Neural progenitor cell (in vitro differentiated cells): Measurements from ENCODE around the gene SEMA3D. TPM values are rescaled to one million over a fixed set of nuclear protein-coding genes. Genes with fewer than 3 reads are reported as not detected.

ENCODE experiments used
- DNase-seq: peaks from one replicate; pipeline ENCODE4 v3.0.0-alpha.2; 2016; ENCODE audit warnings: low spot score
- H2AFZ ChIP-seq: fragments of 200-600 bp; sonication (generic); replicated peaks from 2 replicates; pipeline ENCODE4 v1.6.1; 2016; ENCODE audit warnings: antibody characterized with exemption
- H3F3A ChIP-seq: fragments of 200-600 bp; sonication (generic); 2 replicates; pipeline ENCODE4 v1.6.1; 2016; ENCODE audit warnings: antibody characterized with exemption, low read depth
- H3K27ac ChIP-seq: fragments of 200-600 bp; sonication (generic); 2 replicates; pipeline ENCODE4 v1.5.1; 2016; ENCODE audit warnings: mild to moderate bottlenecking
- H3K27me3 ChIP-seq: fragments of 200-600 bp; sonication (generic); 2 replicates; pipeline ENCODE4 v1.6.1; 2016; ENCODE audit warnings: mild to moderate bottlenecking, moderate library complexity
- H3K36me3 ChIP-seq: fragments of 200-600 bp; sonication (generic); 2 replicates; pipeline ENCODE4 v1.5.1; 2016
- H3K4me1 ChIP-seq: fragments of 200-600 bp; sonication (generic); 2 replicates; pipeline ENCODE4 v1.6.1; 2016; ENCODE audit warnings: mixed run types
- H3K4me2 ChIP-seq: fragments of 200-600 bp; sonication (generic); 2 replicates; pipeline ENCODE4 v1.6.1; 2016
- H3K4me3 ChIP-seq: fragments of 200-600 bp; sonication (generic); 2 replicates; pipeline ENCODE4 v1.5.1; 2016
- H3K79me2 ChIP-seq: fragments of 200-600 bp; sonication (generic); 2 replicates; pipeline ENCODE4 v1.6.1; 2016; ENCODE audit warnings: low read depth
- H3K9ac ChIP-seq: fragments of 200-600 bp; sonication (generic); 2 replicates; pipeline ENCODE4 v1.6.1; 2016
- H3K9me3 ChIP-seq: fragments of 200-600 bp; sonication (generic); 2 replicates; pipeline ENCODE4 v1.5.1; 2016; ENCODE audit warnings: low read depth
- H4K20me1 ChIP-seq: fragments of 200-600 bp; sonication (generic); 2 replicates; pipeline ENCODE4 v1.6.1; 2016; ENCODE audit warnings: low read depth
- H3K27ac Mint-ChIP-seq: 3 replicates; pipeline ENCODE4 v1.8.0; 2021; ENCODE audit warnings: mixed read lengths
- H3K27me3 Mint-ChIP-seq: 2 replicates; pipeline ENCODE4 v1.8.0; 2022; ENCODE audit warnings: low read depth, mild to moderate bottlenecking, inconsistent platforms, moderate library complexity, mixed read lengths; ENCODE audit not compliant: insufficient read depth
- H3K36me3 Mint-ChIP-seq: 3 replicates; pipeline ENCODE4 v1.8.0; 2021; ENCODE audit warnings: mixed read lengths
- H3K4me1 Mint-ChIP-seq: 3 replicates; pipeline ENCODE4 v1.8.0; 2021; ENCODE audit warnings: mixed read lengths
- H3K4me3 Mint-ChIP-seq: 3 replicates; pipeline ENCODE4 v1.8.0; 2021; ENCODE audit warnings: mild to moderate bottlenecking, moderate library complexity, mixed read lengths
- H3K9me3 Mint-ChIP-seq: 3 replicates; pipeline ENCODE4 v1.8.0; 2020; ENCODE audit warnings: mixed read lengths
- CTCF ChIP-seq: fragments of 200-600 bp; sonication (generic); IDR thresholded peaks from 2 replicates; pipeline ENCODE4 v1.5.1; 2017; ENCODE audit warnings: antibody characterized with exemption, mild to moderate bottlenecking
- EZH2 ChIP-seq: fragments of 200-600 bp; sonication (generic); IDR thresholded peaks from 2 replicates; pipeline ENCODE4 v1.6.1; 2017; ENCODE audit warnings: antibody characterized with exemption, mild to moderate bottlenecking, moderate library complexity
- EZH2phosphoT487 ChIP-seq: fragments of 200-600 bp; sonication (generic); IDR thresholded peaks from 2 replicates; pipeline ENCODE4 v1.6.1; 2017; ENCODE audit warnings: antibody characterized with exemption
- total RNA-seq: library from RNA; depleted of rRNA; stranded (reverse); fragments of >200 nt; gene quantifications from 2 replicates; pipeline ENCODE4 v1.2.3, GENCODE V29; 2015; ENCODE audit warnings: low replicate concordance

The SEMA3D gene
- total RNA-seq, 1 donor from 2014 or later, result 0.99 TPM

DNA sequence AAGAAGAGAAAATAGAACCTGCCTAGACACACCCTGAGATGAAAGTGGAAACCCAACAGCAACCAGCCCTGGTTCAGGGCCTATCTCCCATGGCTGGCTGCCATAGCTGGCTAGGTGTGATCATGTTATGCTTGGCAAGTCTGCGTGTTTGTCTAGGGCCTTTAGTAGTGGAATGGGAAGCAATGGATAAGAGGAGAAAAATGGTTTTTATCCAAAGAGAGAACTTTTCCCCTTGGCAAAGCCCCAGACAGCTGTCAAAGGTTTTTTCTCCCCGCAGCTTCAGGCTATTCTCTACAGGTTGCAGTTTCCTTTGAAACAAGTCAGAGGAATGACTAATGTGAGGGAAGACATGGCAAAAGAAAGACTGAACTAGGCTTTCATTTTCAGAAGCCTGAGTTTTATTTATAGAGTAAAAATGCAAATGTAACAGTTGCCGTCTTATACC is 161.5 kb downstream of the SEMA3D start:
- Histone ChIP-seq H3K4me2 (no peak overlapping the region), H3K9me3 (no peaks in the 10 kb centered on the region), H3K79me2 (no peaks in the 10 kb centered on the region), H3F3A (peaks cover 6% of the 10 kb centered on the region), H3K9ac (no peak overlapping the region), H3K36me3 (no peaks in the 10 kb centered on the region), H3K27me3 (no peaks in the 10 kb centered on the region), H4K20me1 (no peaks in the 10 kb centered on the region), H3K27ac (no peak overlapping the region), H3K4me1 (peaks cover under 1% of the 10 kb centered on the region), H3K4me3 (no peak overlapping the region), H2AFZ (no peak overlapping the region)
- Mint-ChIP-seq H3K4me3 (no peak overlapping the region), H3K27me3 (no peaks in the 10 kb centered on the region), H3K36me3 (no peaks in the 10 kb centered on the region), H3K9me3 (peaks cover 2% of the 10 kb centered on the region), H3K4me1 (peaks cover 5% of the 10 kb centered on the region), H3K27ac (no peak overlapping the region)
- DNase-seq, result no peak
- TF ChIP-seq EZH2phosphoT487 (no peak), CTCF (no peak), EZH2 (no peak)

GRCh38 chr7:85023916-85024315 is 162.9 kb downstream of the SEMA3D start:
- H2AFZ ChIP-seq, result no peak overlapping the region
- no peaks in the 10 kb centered on the region for H3K9me3 ChIP-seq
- peaks cover 14% of the 10 kb centered on the region for H3K4me1 ChIP-seq
- no peak overlapping the region for H3K4me3 ChIP-seq
- H4K20me1 ChIP-seq, result no peaks in the 10 kb centered on the region
- no peak overlapping the region for H3K9ac ChIP-seq
- H3K36me3 ChIP-seq, result no peaks in the 10 kb centered on the region
- H3K9me3 Mint-ChIP-seq, result peaks cover 2% of the 10 kb centered on the region
- no peaks in the 10 kb centered on the region for H3K27me3 ChIP-seq
- H3K27me3 Mint-ChIP-seq, result no peaks in the 10 kb centered on the region
- no peaks in the 10 kb centered on the region for H3K36me3 Mint-ChIP-seq
- no peak overlapping the region for H3K27ac Mint-ChIP-seq
- H3K4me1 Mint-ChIP-seq, result peaks cover 13% of the 10 kb centered on the region
- no peak overlapping the region for H3K4me2 ChIP-seq
- H3K79me2 ChIP-seq, result no peaks in the 10 kb centered on the region
- H3K4me3 Mint-ChIP-seq, result no peak overlapping the region
- DNase-seq, result no peak
- TF ChIP-seq CTCF (no peak), EZH2 (no peak), EZH2phosphoT487 (no peak)
- peaks cover 6% of the 10 kb centered on the region for H3F3A ChIP-seq
- no peak overlapping the region for H3K27ac ChIP-seq

DNA sequence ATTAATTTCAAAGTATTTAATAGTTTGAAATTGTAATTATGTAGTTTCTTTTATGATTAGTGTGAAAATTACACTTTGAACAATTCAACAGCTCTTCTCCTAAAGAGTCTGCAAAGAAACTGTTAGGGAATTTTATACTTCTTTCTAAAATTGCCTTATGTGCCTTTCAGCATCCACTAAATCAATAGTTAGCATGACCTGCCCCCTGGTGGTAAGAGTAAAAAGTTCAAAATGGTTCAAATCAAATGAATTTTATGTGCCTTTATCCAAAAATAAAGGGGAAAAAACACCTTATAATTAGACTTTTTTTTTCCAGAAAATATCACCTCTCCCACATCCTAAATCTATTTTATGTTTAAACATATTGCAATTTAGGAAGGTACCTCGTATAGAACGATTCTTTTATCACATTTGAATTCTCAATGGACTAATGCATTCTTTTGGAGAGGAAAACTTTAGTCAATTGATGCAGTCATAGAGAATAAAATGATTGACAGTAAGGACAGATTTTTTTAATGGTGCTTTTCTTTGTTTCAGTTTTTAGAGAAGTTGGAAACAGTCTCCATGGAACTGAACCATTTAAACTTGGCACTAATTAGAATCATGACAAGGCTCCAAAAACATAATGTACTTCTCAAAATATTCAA is 163.7 kb downstream of the SEMA3D start:
- peak; percentile 88 for TF ChIP-seq CTCF
- TF ChIP-seq EZH2, result no peak

More for the DNA sequence above, 163.7 kb downstream of the SEMA3D start:
- DNase-seq, result peak; percentile 63
- Mint-ChIP-seq H3K27me3 (no peaks in the 10 kb centered on the region), H3K36me3 (no peaks in the 10 kb centered on the region), H3K9me3 (peaks cover 2% of the 10 kb centered on the region), H3K27ac (no peak overlapping the region), H3K4me3 (no peak overlapping the region), H3K4me1 (peaks cover 13% of the 10 kb centered on the region)
- no peaks in the 10 kb centered on the region for H3K36me3 ChIP-seq
- H3K9ac ChIP-seq, result no peak overlapping the region
- no peaks in the 10 kb centered on the region for H3K27me3 ChIP-seq
- H2AFZ ChIP-seq, result no peak overlapping the region
- no peaks in the 10 kb centered on the region for H4K20me1 ChIP-seq
- H3K4me2 ChIP-seq, result no peak overlapping the region
- H3K9me3 ChIP-seq, result no peaks in the 10 kb centered on the region
- no peak overlapping the region for H3K27ac ChIP-seq
- peaks cover 14% of the 10 kb centered on the region for H3K4me1 ChIP-seq
- H3K79me2 ChIP-seq, result no peaks in the 10 kb centered on the region
- peaks cover 6% of the 10 kb centered on the region for H3F3A ChIP-seq
- H3K4me3 ChIP-seq, result no peak overlapping the region
